HG03025 (cell line): ENCODE measurements around the gene IVNS1ABP.
"Not testable (repeated sequence)": the region's sequence is repeated elsewhere in the genome, so short reads cannot be mapped to it uniquely, and the experiment has no call there.

Experiments used
- ATAC-seq: cut with Tn5 transposase; IDR thresholded peaks from one replicate; pipeline ENCODE4 v1.9.1; 2021; ENCODE audit warnings: mild to moderate bottlenecking, moderate library complexity; ENCODE audit not compliant: unreplicated experiment, low FRiP score

IVNS1ABP gene

DNA sequence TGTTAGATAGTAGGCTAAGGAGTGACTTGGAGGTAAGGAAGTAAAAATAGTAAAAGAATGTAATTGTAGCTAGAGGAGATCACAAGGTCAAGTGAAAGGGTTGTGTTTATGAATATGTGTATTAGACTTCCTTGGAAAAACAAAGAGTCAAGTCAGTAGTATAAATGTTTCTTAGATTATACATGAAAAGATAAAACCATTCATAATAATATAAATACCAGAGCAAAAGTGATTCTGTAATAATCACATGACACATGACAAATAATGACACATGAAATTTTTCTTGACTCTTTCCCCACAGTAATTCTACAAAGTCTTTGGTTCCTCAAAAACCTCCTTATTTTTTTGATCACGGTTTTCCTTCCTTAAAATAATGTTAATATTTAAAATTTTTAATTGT is 56.4 kb downstream of the IVNS1ABP start:
- ATAC-seq = no peak

GRCh38 chr1:185258676-185259075 is 58.4 kb downstream of the IVNS1ABP start:
- ATAC-seq = no peak

DNA sequence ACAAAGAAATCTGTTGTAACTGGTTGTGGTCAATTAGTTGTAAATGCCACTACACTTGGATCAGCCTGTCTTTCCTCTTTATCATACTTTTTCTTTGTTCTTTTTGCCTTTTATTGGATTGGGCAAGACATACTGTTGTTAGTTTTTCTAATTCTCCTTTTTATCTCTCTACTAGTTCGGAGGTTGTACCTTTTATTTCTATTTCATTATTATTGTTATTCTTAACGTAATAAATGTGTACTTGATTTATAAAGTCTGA is 59.2 kb downstream of the IVNS1ABP start:
- ATAC-seq = no peak

GRCh38 chr1:185257116-185257949 is 59.7 kb downstream of the IVNS1ABP start:
- ATAC-seq = not testable (repeated sequence)

GRCh38 chr1:185255595-185255994 is 61.4 kb downstream of the IVNS1ABP start:
- not testable (repeated sequence) for ATAC-seq

DNA sequence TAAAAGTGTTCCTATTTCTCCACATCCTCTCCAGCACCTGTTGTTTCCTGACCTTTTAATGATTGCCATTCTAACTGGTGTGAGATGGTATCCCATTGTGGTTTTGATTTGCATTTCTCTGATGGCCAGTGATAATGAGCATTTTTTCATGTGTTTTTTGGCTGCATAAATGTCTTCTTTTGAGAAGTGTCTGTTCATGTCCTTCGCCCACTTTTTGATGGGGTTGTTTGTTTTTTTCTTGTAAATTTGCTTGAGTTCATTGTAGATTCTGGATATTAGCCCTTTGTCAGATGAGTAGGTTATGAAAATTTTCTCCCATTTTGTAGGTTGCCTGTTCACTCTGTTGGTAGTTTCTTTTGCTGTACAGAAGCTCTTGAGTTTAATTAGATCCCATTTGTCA is 64.6 kb downstream of the IVNS1ABP start:
- not testable (repeated sequence) for ATAC-seq

GRCh38 chr1:185251928-185252327 is 65.1 kb downstream of the IVNS1ABP start:
- ATAC-seq = not testable (repeated sequence)

GRCh38 chr1:185250063-185250462 is 67.0 kb downstream of the IVNS1ABP start:
- ATAC-seq = no peak

- ATAC-seq = no peak
Observed at GRCh38 chr1:185249563-185249962, 67.5 kb downstream of the IVNS1ABP start.
